Adrenal gland (tissue), 5 donors: ENCODE results near the gene ABCC4.

Experiments
- POLR2A ChIP-seq, 2 donors: fragments of 450-650 bp; IDR thresholded peaks; one replicate each; pipeline ENCODE4 v1.6.1; 2017; ENCODE audit warnings: antibody characterized with exemption in 2 of 2, mild to moderate bottlenecking in 2 of 2, moderate library complexity in 1 of 2
- TF ChIP-seq, protein P1 (sequence below), 6 experiments: fragments of 450-650 bp in 4 of 6; fragments of 200-600 bp in 2 of 6; sonication (generic) in 1 of 6; IDR thresholded peaks; 1 replicate in 5 of 6; 2 replicates in 1 of 6; pipeline versions ENCODE4 v1.5.1 to v1.8.0; 2016 to 2021; ENCODE audit warnings: antibody characterized with exemption in 6 of 6, mild to moderate bottlenecking in 2 of 6, moderate library complexity in 1 of 6
- donor health status: DM: no; HTN: no; CAD: no.

DNA sequence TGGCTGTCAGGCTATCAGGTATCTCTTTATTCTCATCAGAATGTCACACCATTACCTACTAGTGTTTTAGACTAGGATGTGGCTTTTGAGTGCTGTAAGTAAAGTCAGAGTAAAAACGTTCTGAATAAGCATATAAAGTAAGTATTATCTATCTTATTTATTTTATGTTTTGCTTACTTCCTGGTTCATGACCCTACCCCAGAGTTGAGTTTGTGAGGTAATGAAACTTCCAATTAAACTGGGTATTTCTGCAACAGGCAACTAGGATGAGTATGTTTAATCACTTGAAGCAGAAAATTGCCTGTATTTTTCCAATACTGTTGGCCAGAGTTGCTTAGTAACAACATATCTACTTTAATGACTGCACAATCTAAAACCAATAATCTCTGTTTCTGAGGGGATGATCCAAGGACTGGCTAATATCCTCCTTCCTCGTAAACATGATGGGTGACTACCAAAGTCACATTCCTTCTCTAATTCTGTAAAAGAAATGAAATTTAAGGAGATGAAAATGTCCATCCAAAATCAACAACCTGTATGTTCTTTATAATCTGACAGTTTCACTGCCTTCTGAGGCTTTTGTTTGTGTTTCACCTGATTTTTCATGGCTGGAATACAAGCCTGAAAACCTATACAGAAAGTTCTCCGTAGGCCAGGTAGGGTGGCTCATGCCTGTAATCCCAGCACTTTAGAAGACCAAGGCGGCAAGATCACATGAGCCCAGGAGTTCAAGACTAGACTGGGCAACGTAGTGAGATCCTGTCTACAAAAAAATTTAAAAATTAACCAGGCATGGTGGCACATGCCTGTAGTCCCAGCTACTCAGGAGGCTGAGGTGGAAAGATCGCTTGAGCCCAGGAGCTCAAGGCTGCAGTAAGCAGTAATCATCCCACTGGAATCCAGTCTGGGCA, 83.1 kb downstream of the ABCC4 start:
- no peak for TF ChIP-seq POLR2A (IDR thresholded peaks at IDR 0.05)
- TF ChIP-seq, protein P1, sequence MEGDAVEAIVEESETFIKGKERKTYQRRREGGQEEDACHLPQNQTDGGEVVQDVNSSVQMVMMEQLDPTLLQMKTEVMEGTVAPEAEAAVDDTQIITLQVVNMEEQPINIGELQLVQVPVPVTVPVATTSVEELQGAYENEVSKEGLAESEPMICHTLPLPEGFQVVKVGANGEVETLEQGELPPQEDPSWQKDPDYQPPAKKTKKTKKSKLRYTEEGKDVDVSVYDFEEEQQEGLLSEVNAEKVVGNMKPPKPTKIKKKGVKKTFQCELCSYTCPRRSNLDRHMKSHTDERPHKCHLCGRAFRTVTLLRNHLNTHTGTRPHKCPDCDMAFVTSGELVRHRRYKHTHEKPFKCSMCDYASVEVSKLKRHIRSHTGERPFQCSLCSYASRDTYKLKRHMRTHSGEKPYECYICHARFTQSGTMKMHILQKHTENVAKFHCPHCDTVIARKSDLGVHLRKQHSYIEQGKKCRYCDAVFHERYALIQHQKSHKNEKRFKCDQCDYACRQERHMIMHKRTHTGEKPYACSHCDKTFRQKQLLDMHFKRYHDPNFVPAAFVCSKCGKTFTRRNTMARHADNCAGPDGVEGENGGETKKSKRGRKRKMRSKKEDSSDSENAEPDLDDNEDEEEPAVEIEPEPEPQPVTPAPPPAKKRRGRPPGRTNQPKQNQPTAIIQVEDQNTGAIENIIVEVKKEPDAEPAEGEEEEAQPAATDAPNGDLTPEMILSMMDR (IDR thresholded peaks at IDR 0.05) = no peak
